Measurements from ENCODE around the gene TMEM200A. TPM values are rescaled to one million over a fixed set of nuclear protein-coding genes. Genes with fewer than 3 reads are reported as not detected.

The TMEM200A gene
- polyA plus RNA-seq, 1 donor, result 12.7 TPM

- DNase-seq (ENCODE audit: low read depth), result no peak
Measured at GRCh38 chr6:130486417-130486816, 120.6 kb downstream of the TMEM200A start.

- DNase-seq (ENCODE audit: low read depth), result no peak
Measured at GRCh38 chr6:130489514-130489913, 123.7 kb downstream of the TMEM200A start.

Other genes with a start within 250 kb of the TMEM200A start
- 0.58 TPM for gene SAMD3, start 143.1 kb upstream of the TMEM200A start, polyA plus RNA-seq (ENCODE audit: insufficient read length)

All from forelimb muscle (tissue), 1 donor.